ENCODE data around the gene KRT26.

GRCh38 chr17:40818733-40819527 lies 46.9 kb upstream of the KRT26 start:
- TF ChIP-seq POLR2A (IDR thresholded peaks at IDR 0.05) = peak in 2 of 4 donors; percentile 50 to 64
- peak in 1 of 6 experiments; percentile 23 for TF ChIP-seq CTCF (IDR thresholded peaks at IDR 0.05)
